GM12878 (cell line): Measurements from ENCODE around the gene CELSR3. TPM values are rescaled to one million over a fixed set of nuclear protein-coding genes. Genes with fewer than 3 reads are reported as not detected.

Source experiments
- ATAC-seq: fragments of 200-7000 bp; cut with Tn5 transposase; 3 replicates; pipeline ENCODE4 v1.9.1; 2020; ENCODE audit warnings: mild to moderate bottlenecking, moderate library complexity
- BruUV-seq: library from RNA; stranded (reverse); fragments of 400-500 nt; replicated peaks from 2 replicates; lab custom pipeline; 2021; lab: Mats Ljungman, UMichigan
- CTCF ChIA-PET: fragments of 300-600 bp; sonication (Branson Sonifier 250); formaldehyde crosslinking; extraction: SDS; loops from one replicate; lab custom pipeline; 2021; ENCODE audit warnings: inconsistent platforms; lab: Yijun Ruan, JAX
- POLR2A ChIA-PET: fragments of 350-600 bp; formaldehyde crosslinking; extraction: SDS; loops from one replicate; lab custom pipeline; 2021; ENCODE audit warnings: inconsistent platforms; lab: Charles Lee
- RAD21 ChIA-PET: fragments of 300-600 bp; sonication (Branson Sonifier 250); formaldehyde crosslinking; loops from one replicate; lab custom pipeline; 2023; ENCODE audit warnings: antibody characterized with exemption; ENCODE audit not compliant: unreplicated experiment; lab: Charles Lee
- SMC1A ChIA-PET: fragments of 300-600 bp; sonication (Branson Sonifier 250); formaldehyde crosslinking; loops from one replicate; lab custom pipeline; 2023; ENCODE audit not compliant: unreplicated experiment, uncharacterized antibody; lab: Charles Lee
- DNase-seq: peaks from one replicate; pipeline ENCODE4 v3.0.0-alpha.2; 2011; ENCODE audit warnings: low read depth, low spot score
- FAIRE-seq: peaks from 3 replicates; lab custom pipeline; 2011; peaks lifted over from hg19 to GRCh38; lab: Jason Lieb, UNC
- H2AFZ ChIP-seq: 2 replicates; pipeline ENCODE4 v1.6.0; 2011; ENCODE audit warnings: low read depth, low read length, control low read depth; ENCODE audit not compliant: control insufficient read depth
- H3K27ac ChIP-seq: 2 replicates; pipeline ENCODE4 v1.5.1; 2011; ENCODE audit warnings: control low read depth; ENCODE audit not compliant: control insufficient read depth, insufficient read depth
- H3K27me3 ChIP-seq, 2 experiments: replicated peaks in 1 of 2; 2 replicates each; pipeline versions ENCODE4 v1.6.0 to v1.6.1; 2011; ENCODE audit warnings: low read length in 1 of 2; ENCODE audit not compliant: control insufficient read depth in 2 of 2, insufficient read depth in 2 of 2
- H3K36me3 ChIP-seq, 2 experiments: 2 replicates each; pipeline ENCODE4 v1.5.1; 2011; ENCODE audit warnings: low read length in 1 of 2; ENCODE audit not compliant: control insufficient read depth in 2 of 2, insufficient read depth in 2 of 2
- H3K4me1 ChIP-seq: 2 replicates; pipeline ENCODE4 v1.6.1; 2011; ENCODE audit warnings: mild to moderate bottlenecking, low read length, moderate library complexity, mixed read lengths; ENCODE audit not compliant: control insufficient read depth, insufficient read depth
- H3K4me2 ChIP-seq: 2 replicates; pipeline ENCODE4 v1.6.0; 2011; ENCODE audit warnings: control low read depth; ENCODE audit not compliant: control insufficient read depth, insufficient read depth
- H3K4me3 ChIP-seq: fragments of 200-600 bp; sonication (generic); 2 replicates; pipeline ENCODE4 v1.5.1; 2016
- H3K79me2 ChIP-seq: 2 replicates; pipeline ENCODE4 v1.6.0; 2011; ENCODE audit warnings: low read length; ENCODE audit not compliant: control insufficient read depth, insufficient read depth
- H3K9ac ChIP-seq: 2 replicates; pipeline ENCODE4 v1.8.0; 2011; ENCODE audit warnings: low read length, control low read depth, mixed read lengths; ENCODE audit not compliant: control insufficient read depth, insufficient read depth
- H3K9me3 ChIP-seq: replicated peaks from 3 replicates; pipeline ENCODE4 v1.5.1; 2011; ENCODE audit warnings: mild to moderate bottlenecking, low read length; ENCODE audit not compliant: control insufficient read depth, insufficient read depth
- H4K20me1 ChIP-seq: 2 replicates; pipeline ENCODE4 v1.6.0; 2011; ENCODE audit not compliant: control insufficient read depth, insufficient read depth
- CHD2 ChIP-seq: IDR thresholded peaks from 2 replicates; pipeline ENCODE4 v1.6.1; 2011; ENCODE audit warnings: low read depth, low read length, improper control_type of control experiment, borderline replicate concordance
- CHD4 ChIP-seq: fragments of 200-600 bp; sonication (generic); IDR thresholded peaks from 2 replicates; pipeline ENCODE4 v1.6.1; 2016; ENCODE audit warnings: mild to moderate bottlenecking
- CREM ChIP-seq: IDR thresholded peaks from 2 replicates; pipeline ENCODE4 v1.6.1; 2014; ENCODE audit warnings: antibody characterized with exemption, low read depth
- HCFC1 ChIP-seq: fragments of 150-350 bp; IDR thresholded peaks from 2 replicates; pipeline ENCODE4 v1.6.1; 2014; ENCODE audit warnings: low read length
- HDAC6 ChIP-seq: fragments of 200-600 bp; sonication (generic); IDR thresholded peaks from one replicate; pipeline ENCODE4 v1.8.0; 2017; ENCODE audit warnings: antibody characterized with exemption; ENCODE audit not compliant: unreplicated experiment
- PML ChIP-seq: IDR thresholded peaks from 2 replicates; pipeline ENCODE4 v1.6.1; 2012; ENCODE audit warnings: low read length, inconsistent platforms
- POLR2AphosphoS5 ChIP-seq: IDR thresholded peaks from 2 replicates; pipeline ENCODE4 v1.6.1; 2011; ENCODE audit warnings: mild to moderate bottlenecking, low read length, inconsistent platforms
- SUPT20H ChIP-seq: IDR thresholded peaks from 2 replicates; pipeline ENCODE4 v1.6.1; 2011; ENCODE audit warnings: low read depth, mild to moderate bottlenecking, low read length, moderate library complexity, borderline replicate concordance; ENCODE audit not compliant: control insufficient read depth
- ZNF687 ChIP-seq: fragments of 450-650 bp; IDR thresholded peaks from 2 replicates; pipeline ENCODE4 v1.6.1; 2017; ENCODE audit warnings: mild to moderate bottlenecking, moderate library complexity
- ZSCAN29 ChIP-seq: fragments of 450-650 bp; IDR thresholded peaks from 2 replicates; pipeline ENCODE4 v1.6.1; 2017; ENCODE audit warnings: mild to moderate bottlenecking, moderate library complexity
- WGBS: methylation state at CpG from one replicate; pipeline ENCODE4 v1.1.6; 2016; ENCODE audit warnings: low lambda C conversion rate; ENCODE audit not compliant: insufficient replicate concordance, insufficient coverage; ENCODE audit errors: missing lambda C conversion rate; 5-methylcytosine and 5-hydroxymethylcytosine counted together
- in situ Hi-C: fragments of 300-500 bp; cut with MboI; formaldehyde crosslinking; loops from 9 replicates; pipeline ENCODE4 v1.14.3; 2018; ENCODE audit warnings: mixed read lengths
- intact Hi-C: fragments of 100-400 bp; cut with micrococcal nuclease; formaldehyde crosslinking; loops from one replicate; pipeline ENCODE4 v1.14.2; 2022; ENCODE audit not compliant: unreplicated experiment
- polyA plus RNA-seq, 11 experiments: library from polyadenylated mRNA; depleted of rRNA in 4 of 11; unstranded in 6 of 11; stranded (reverse) in 5 of 11; fragments of >200 nt; fragmentation: Nextera tagmentation in 4 of 11; fragmentation: Illumina TruSeq in 1 of 11; extraction: Ambion mirVana in 4 of 11; extraction: Trizol in 1 of 11; gene quantifications; 1 replicate in 1 of 11; 2 replicates in 10 of 11; pipeline versions ENCODE4 v1.2.1 to v1.2.3, GENCODE V29; 2011 to 2016; ENCODE audit warnings: inconsistent platforms in 2 of 11, missing spikeins in 2 of 11, low read depth in 1 of 11
- total RNA-seq, 4 experiments: library from RNA; depleted of rRNA in 3 of 4; stranded (reverse); fragments of >200 nt in 3 of 4; fragmentation: Illumina TruSeq in 1 of 4; extraction: Trizol in 1 of 4; gene quantifications; 2 replicates each; pipeline versions ENCODE4 v1.2.1 to v1.2.3, GENCODE V29; 2013 to 2021
- TF ChIP-seq, protein P1 (sequence below), 3 experiments: IDR thresholded peaks in 2 of 3; conservative IDR thresholded peaks in 1 of 3; 2 replicates each; pipeline ENCODE4 v1.5.1; 2011; ENCODE audit warnings: low read depth in 3 of 3, low read length in 3 of 3, mild to moderate bottlenecking in 3 of 3, control low read depth in 2 of 3, moderate library complexity in 2 of 3, inconsistent platforms in 1 of 3, mixed read lengths in 1 of 3; ENCODE audit not compliant: control insufficient read depth in 2 of 3, insufficient read depth in 1 of 3; ENCODE audit errors: extremely low read depth in 1 of 3

CELSR3 gene
- total and polyA plus RNA-seq, 10 of the 15 experiments (the other 5 are each of a cell fraction or from before 2014, with no cell fraction given): 0.08 to 1.6 (median 0.57) TPM

- FAIRE-seq: no peak
- ChIA-PET POLR2A (no interaction called here), CTCF (no interaction called here)
Observed at GRCh38 chr3:48637305-48637704, 25.4 kb downstream of the CELSR3 start.

DNA sequence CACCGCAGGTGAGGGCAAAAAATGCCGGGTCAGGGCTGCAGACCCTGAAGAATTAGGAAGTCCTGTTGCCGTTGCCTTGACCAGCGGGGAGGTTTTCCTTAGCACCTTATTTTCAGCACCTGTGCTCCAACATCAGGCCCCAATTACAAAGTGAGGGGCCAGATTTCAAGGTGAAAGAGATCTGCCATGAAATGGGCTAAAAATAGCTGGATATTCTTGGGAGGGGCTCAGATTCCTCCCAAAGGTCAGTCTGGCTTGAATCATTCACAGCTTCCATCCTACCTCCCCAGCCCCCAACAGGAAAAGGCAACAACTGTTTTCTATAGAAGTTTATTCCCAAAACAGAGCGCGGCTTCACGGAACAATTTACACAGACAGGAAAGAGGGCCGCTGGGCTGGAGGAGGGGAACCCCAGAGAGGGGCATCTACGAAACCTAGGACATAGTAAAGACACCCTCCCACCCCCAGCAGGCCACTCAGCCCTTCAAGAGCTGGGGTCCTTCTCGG is 26.5 kb downstream of the CELSR3 start:
- H3K4me2 ChIP-seq: peak overlapping the region; percentile 70
- peaks cover 3% of the 10 kb centered on the region for H3K79me2 ChIP-seq
- H3K4me1 ChIP-seq: peaks cover 11% of the 10 kb centered on the region; the same call in 1 of the 2 replicates
- intact Hi-C loops: no loop called here
- H2AFZ ChIP-seq: peak overlapping the region; percentile 85
- ChIA-PET SMC1A (interaction anchor here (1.0 to 2.2 kb wide), 6 partner anchors 25 to 200 kb away, joined by 3 to 6 read pairs (median 4); partner anchors contain the start of gene PFKFB4), RAD21 (interaction anchor here (0.7 to 3.5 kb wide), 12 partner anchors 26 to 482 kb away, joined by 3 to 32 read pairs (median 4); partner anchors contain the start of genes ATRIP, PFKFB4 and UQCRC1), CTCF (interaction anchor here (0.8 to 4.6 kb wide), 24 partner anchors 13 to 458 kb away, joined by 3 to 48 read pairs (median 5); partner anchors contain the start of genes CCDC51, CELSR3, NCKIPSD and PFKFB4), POLR2A (interaction anchor here (0.6 to 1.8 kb wide), 4 partner anchors 25 to 189 kb away, joined by 3 to 7 read pairs (median 3); partner anchors contain the start of genes ATRIP and PFKFB4)
- H3K36me3 ChIP-seq: peaks cover 0 to 2% of the 10 kb centered on the region in 2 experiments; a peak in 1 of 4 replicates
- FAIRE-seq (no peak), DNase-seq (no peak), ATAC-seq (no peak)
- no TSS peak for BruUV-seq
- H3K9me3 ChIP-seq: no peaks in the 10 kb centered on the region
- H4K20me1 ChIP-seq: no peaks in the 10 kb centered on the region
- WGBS: 46% methylated on average over 10 of the region's 10 CpGs
- in situ Hi-C loops: no loop called here
- peak overlapping the region; percentile 23; the same call in 1 of the 2 replicates for H3K9ac ChIP-seq
- H3K4me3 ChIP-seq: peak overlapping the region; percentile 77
- H3K27ac ChIP-seq: peak overlapping the region; percentile 38; the same call in 1 of the 2 replicates
- H3K27me3 ChIP-seq: no peaks in the 10 kb centered on the region
- TF ChIP-seq, protein P1, sequence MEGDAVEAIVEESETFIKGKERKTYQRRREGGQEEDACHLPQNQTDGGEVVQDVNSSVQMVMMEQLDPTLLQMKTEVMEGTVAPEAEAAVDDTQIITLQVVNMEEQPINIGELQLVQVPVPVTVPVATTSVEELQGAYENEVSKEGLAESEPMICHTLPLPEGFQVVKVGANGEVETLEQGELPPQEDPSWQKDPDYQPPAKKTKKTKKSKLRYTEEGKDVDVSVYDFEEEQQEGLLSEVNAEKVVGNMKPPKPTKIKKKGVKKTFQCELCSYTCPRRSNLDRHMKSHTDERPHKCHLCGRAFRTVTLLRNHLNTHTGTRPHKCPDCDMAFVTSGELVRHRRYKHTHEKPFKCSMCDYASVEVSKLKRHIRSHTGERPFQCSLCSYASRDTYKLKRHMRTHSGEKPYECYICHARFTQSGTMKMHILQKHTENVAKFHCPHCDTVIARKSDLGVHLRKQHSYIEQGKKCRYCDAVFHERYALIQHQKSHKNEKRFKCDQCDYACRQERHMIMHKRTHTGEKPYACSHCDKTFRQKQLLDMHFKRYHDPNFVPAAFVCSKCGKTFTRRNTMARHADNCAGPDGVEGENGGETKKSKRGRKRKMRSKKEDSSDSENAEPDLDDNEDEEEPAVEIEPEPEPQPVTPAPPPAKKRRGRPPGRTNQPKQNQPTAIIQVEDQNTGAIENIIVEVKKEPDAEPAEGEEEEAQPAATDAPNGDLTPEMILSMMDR (IDR thresholded peaks at IDR 0.05 in 2 of 3, conservative IDR thresholded peaks at IDR 0.05 in 1 of 3; ENCODE audit: control insufficient read depth in 2 of 3, extremely low read depth in 1 of 3, insufficient read depth in 1 of 3, low read depth in 3 of 3, low read length in 3 of 3): no peak
- TF ChIP-seq CHD4 (no peak), ZSCAN29 (no peak), ZNF687 (no peak), CHD2 (no peak), HDAC6 (no peak), HCFC1 (no peak), PML (no peak), SUPT20H (no peak), POLR2AphosphoS5 (no peak)

More at GRCh38 chr3:48637305-48637704, 25.4 kb downstream of the CELSR3 start:
- H3K27ac ChIP-seq: no peak overlapping the region
- 75% methylated on average over 6 of the region's 6 CpGs for WGBS
- ChIA-PET SMC1A (no interaction called here), RAD21 (no interaction called here)
- intact Hi-C loops (no loop called here), in situ Hi-C loops (no loop called here)
- TF ChIP-seq CREM: no peak
- no peaks in the 10 kb centered on the region for H3K27me3 ChIP-seq
- no peak overlapping the region for H3K4me3 ChIP-seq
- no peak overlapping the region for H2AFZ ChIP-seq
- H3K4me1 ChIP-seq: peaks cover 11% of the 10 kb centered on the region; the same call in 1 of the 2 replicates
- BruUV-seq: no TSS peak
- peaks cover 3% of the 10 kb centered on the region for H3K79me2 ChIP-seq
- DNase-seq (no peak), ATAC-seq (no peak)
- no peak overlapping the region for H3K4me2 ChIP-seq
- no peaks in the 10 kb centered on the region for H4K20me1 ChIP-seq
- H3K36me3 ChIP-seq: no peaks in the 10 kb centered on the region; a peak in 1 of 4 replicates
- no peak overlapping the region for H3K9ac ChIP-seq
- H3K9me3 ChIP-seq: no peaks in the 10 kb centered on the region
